Right cardiac atrium (tissue), 5 donors: ENCODE measurements around the gene VPS35. TPM values are rescaled to one million over a fixed set of nuclear protein-coding genes. Genes with fewer than 3 reads are reported as not detected.

Experiments used
- ATAC-seq, 2 donors: fragments of 200-7000 bp; cut with Tn5 transposase; one replicate each; pipeline versions ENCODE4 v1.8.0 to v1.9.1; 2020; ENCODE audit warnings: moderate library complexity in 2 of 2, mild to moderate bottlenecking in 1 of 2
- DNase-seq, 3 donors: peaks; one replicate each; pipeline ENCODE4 v3.0.0-alpha.2; 2020
- H3K27ac ChIP-seq: one replicate; pipeline ENCODE4 v1.5.1; 2013; ENCODE audit warnings: mild to moderate bottlenecking, low read length, control low read depth, moderate library complexity
- H3K27me3 ChIP-seq: one replicate; pipeline ENCODE4 v1.6.1; 2013; ENCODE audit not compliant: control insufficient read depth, insufficient read depth
- H3K4me1 ChIP-seq: one replicate; pipeline ENCODE4 v1.6.1; 2013; ENCODE audit warnings: low read length; ENCODE audit not compliant: control insufficient read depth, insufficient read depth
- H3K4me3 ChIP-seq: one replicate; pipeline ENCODE4 v1.5.1; 2013; ENCODE audit warnings: low read length, control low read depth
- H3K9me3 ChIP-seq: one replicate; pipeline ENCODE4 v1.6.1; 2013; ENCODE audit warnings: low read length; ENCODE audit not compliant: control insufficient read depth
- WGBS: extraction: QIAGEN DNeasy Blood & Tissue Kit; methylation state at CpG from one replicate; pipeline ENCODE4 v1.1.7; 2013; 5-methylcytosine and 5-hydroxymethylcytosine counted together
- intact Hi-C, 4 donors: fragments of 100-400 bp; cut with DNase I; formaldehyde crosslinking; loops; one replicate each; pipeline versions ENCODE4 v1.11.0 to v1.14.0; 2022 to 2023
- long read RNA-seq, 4 donors: library from polyadenylated mRNA; unstranded; transcript quantifications; one replicate each; pipeline ENCODE4 v2.0.0, GENCODE V29; 2020 to 2021
- polyA plus RNA-seq: library from polyadenylated mRNA; stranded (reverse); fragments of 200-250 nt; gene quantifications from one replicate; pipeline ENCODE4 v1.2.3, GENCODE V29; 2013
- total RNA-seq, 4 donors: library from RNA; stranded (reverse); fragmentation: NEBNext Ultra II Directional; extraction: Animal tissue kit (Norgen Biotek cat#: 25700); gene quantifications; one replicate each; pipeline ENCODE4 v1.2.1, GENCODE V29; 2021
- donor health status: healthy with polysubstance abuse.
- donor health status: DM: no; HTN: yes; CAD: no.
- donor health status: DM: no; HTN: no; CAD: no.
- donor health status: DM: no; HTN: yes; CAD: no; lungs with severe emphysema.
- donor health status: DM: yes; HTN: yes; CAD: no.

Gene VPS35
- total RNA-seq = 10 to 100 TPM; 77.5 to 94.2 (median 84.9) TPM
- 26.7 TPM for polyA plus RNA-seq
- long read RNA-seq, donor 1, full-length matches to known transcripts = 265 of 308 reads
- long read RNA-seq, donor 1, partial matches to known transcripts = 25 of 308 reads
- long read RNA-seq, donor 1, other reads (novel, unspliced or antisense) = 18 of 308 reads
- long read RNA-seq, donor 2, full-length matches to known transcripts = 103 of 131 reads
- long read RNA-seq, donor 2, partial matches to known transcripts = 13 of 131 reads
- long read RNA-seq, donor 2, other reads (novel, unspliced or antisense) = 15 of 131 reads
- long read RNA-seq, donor 3, full-length matches to known transcripts = 570 of 652 reads
- long read RNA-seq, donor 3, partial matches to known transcripts = 39 of 652 reads
- long read RNA-seq, donor 3, other reads (novel, unspliced or antisense) = 43 of 652 reads
- long read RNA-seq, donor 4, full-length matches to known transcripts = 135 of 159 reads
- long read RNA-seq, donor 4, partial matches to known transcripts = 14 of 159 reads
- long read RNA-seq, donor 4, other reads (novel, unspliced or antisense) = 10 of 159 reads

GRCh38 chr16:46688654-46689364, at the start of gene VPS35:
Gene VPS35 (minus strand): TSS chr16:46689178. CDS start chr16:46689133, 45 bp downstream.
- under 1% methylated on average over 54 of the region's 54 CpGs for WGBS
- DNase-seq = peak; percentile 100
- no peaks in the 10 kb centered on the region for H3K27me3 ChIP-seq
- H3K9me3 ChIP-seq = no peaks in the 10 kb centered on the region
- intact Hi-C loops = loop anchor here in 1 of 4 donors (10.0 kb wide), 1 partner anchor 116 kb away; no protein-coding TSS in a partner anchor
- peak within 1 kb of the TSS; percentile 72 for H3K4me3 ChIP-seq
- peak; percentile 98 for ATAC-seq
- peaks cover 5% of the 10 kb centered on the region for H3K4me1 ChIP-seq
- peak within 1 kb of the TSS; percentile 87 for H3K27ac ChIP-seq

GRCh38 chr16:46737621-46738214, 48.7 kb upstream of the VPS35 start:
- ATAC-seq (no peak), DNase-seq (peak in 1 of 3 donors; percentile 41)
- H3K4me1 ChIP-seq = no peaks in the 10 kb centered on the region
- intact Hi-C loops = no loop called here
- peak overlapping the region; percentile 25 for H3K27ac ChIP-seq
- no peak overlapping the region for H3K4me3 ChIP-seq
- no peaks in the 10 kb centered on the region for H3K9me3 ChIP-seq
- 75% methylated on average over 14 of the region's 14 CpGs for WGBS
- H3K27me3 ChIP-seq = no peaks in the 10 kb centered on the region

GRCh38 chr16:46736695-46737094, 47.7 kb upstream of the VPS35 start:
- DNase-seq (no peak), ATAC-seq (peak in 1 of 2 donors; percentile 2)
- WGBS = 47% methylated on average over 12 of the region's 12 CpGs
- Histone ChIP-seq H3K4me1 (no peaks in the 10 kb centered on the region), H3K27me3 (no peaks in the 10 kb centered on the region), H3K27ac (peak overlapping the region; percentile 14), H3K4me3 (no peak overlapping the region), H3K9me3 (no peaks in the 10 kb centered on the region)
- intact Hi-C loops = no loop called here

GRCh38 chr16:46733319-46733830, 44.4 kb upstream of the VPS35 start:
- Histone ChIP-seq H3K27ac (peak overlapping the region; percentile 25), H3K9me3 (no peaks in the 10 kb centered on the region), H3K27me3 (no peaks in the 10 kb centered on the region), H3K4me1 (no peaks in the 10 kb centered on the region), H3K4me3 (no peak overlapping the region)
- DNase-seq (no peak), ATAC-seq (no peak)
- WGBS = 78% methylated on average over 9 of the region's 9 CpGs
- intact Hi-C loops = no loop called here

GRCh38 chr16:46732561-46732960, 43.6 kb upstream of the VPS35 start:
- intact Hi-C loops = no loop called here
- Histone ChIP-seq H3K27ac (no peak overlapping the region), H3K27me3 (no peaks in the 10 kb centered on the region), H3K4me1 (no peaks in the 10 kb centered on the region), H3K4me3 (no peak overlapping the region), H3K9me3 (no peaks in the 10 kb centered on the region)
- ATAC-seq = no peak
- WGBS = 75% methylated on average over 4 of the region's 4 CpGs
- DNase-seq = no peak

GRCh38 chr16:46731691-46732555, 42.9 kb upstream of the VPS35 start:
- H3K9me3 ChIP-seq = no peaks in the 10 kb centered on the region
- intact Hi-C loops = no loop called here
- H3K4me1 ChIP-seq = no peaks in the 10 kb centered on the region
- WGBS = 60% methylated on average over 23 of the region's 23 CpGs
- DNase-seq = peak; percentile 43 to 79 (median 64)
- peak; percentile 44 to 49 for ATAC-seq
- peak overlapping the region; percentile 65 for H3K27ac ChIP-seq
- H3K4me3 ChIP-seq = no peak overlapping the region
- H3K27me3 ChIP-seq = no peaks in the 10 kb centered on the region

GRCh38 chr16:46730801-46731690, 42.1 kb upstream of the VPS35 start:
- Histone ChIP-seq H3K9me3 (no peaks in the 10 kb centered on the region), H3K4me1 (no peaks in the 10 kb centered on the region), H3K27ac (peak overlapping the region; percentile 65), H3K27me3 (no peaks in the 10 kb centered on the region), H3K4me3 (no peak overlapping the region)
- intact Hi-C loops = no loop called here
- peak; percentile 55 to 56 for ATAC-seq
- DNase-seq = peak in 1 of 3 donors; percentile 73
- WGBS = 54% methylated on average over 17 of the region's 17 CpGs

- intact Hi-C loops = no loop called here
- Histone ChIP-seq H3K4me3 (no peak overlapping the region), H3K27me3 (no peaks in the 10 kb centered on the region), H3K4me1 (no peaks in the 10 kb centered on the region), H3K27ac (no peak overlapping the region), H3K9me3 (no peaks in the 10 kb centered on the region)
- 85% methylated on average over 8 of the region's 8 CpGs for WGBS
- ATAC-seq (no peak), DNase-seq (no peak)
Observed at GRCh38 chr16:46730126-46730525, 41.1 kb upstream of the VPS35 start.

GRCh38 chr16:46729326-46729995, 40.5 kb upstream of the VPS35 start:
- 84% methylated on average over 7 of the region's 7 CpGs for WGBS
- no peak for ATAC-seq
- no peak for DNase-seq
- Histone ChIP-seq H3K4me3 (no peak overlapping the region), H3K4me1 (no peaks in the 10 kb centered on the region), H3K27me3 (no peaks in the 10 kb centered on the region), H3K27ac (peak overlapping the region; percentile 48), H3K9me3 (no peaks in the 10 kb centered on the region)
- intact Hi-C loops = no loop called here
